ENCODE results near the gene TMBIM6.

DNA sequence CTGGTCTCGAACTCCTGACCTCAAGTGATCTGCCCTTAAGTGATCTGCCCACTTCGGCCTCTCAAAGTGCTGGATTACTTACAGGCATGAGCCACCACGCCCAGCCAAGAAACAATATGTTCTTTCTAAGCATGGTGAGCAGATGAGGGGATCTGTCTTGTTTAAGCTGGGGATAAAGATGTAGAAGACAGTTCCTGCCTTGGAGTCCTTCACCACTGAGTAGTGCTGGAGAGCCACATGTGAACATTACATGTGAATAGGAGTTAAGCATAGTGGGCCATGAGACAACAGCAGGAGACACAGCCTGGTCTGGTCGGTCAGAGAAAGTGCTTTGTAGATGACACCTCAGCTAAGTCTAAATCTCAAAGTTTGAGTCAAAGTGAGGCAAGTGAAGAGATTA lies 26.0 kb downstream of the TMBIM6 start:
- TF ChIP-seq POLR2A (IDR thresholded peaks at IDR 0.05) = no peak
- no peak for TF ChIP-seq CTCF (IDR thresholded peaks at IDR 0.05 in 4 of 5, conservative IDR thresholded peaks at IDR 0.05 in 1 of 5)
